ENCODE measurements around the gene MOB1A.

Gene MOB1A

GRCh38 chr2:74103763-74104162 is 74.9 kb downstream of the MOB1A start:
- no peak for DNase-seq
